HCT116 (cell line): Measurements from ENCODE around the gene CRIP2. TPM values are rescaled to one million over a fixed set of nuclear protein-coding genes. Genes with fewer than 3 reads are reported as not detected.

Experiments
- ATAC-seq: fragments of 200-7000 bp; cut with Tn5 transposase; 2 replicates; pipeline ENCODE4 v1.9.1; 2020; ENCODE audit warnings: mild to moderate bottlenecking, moderate library complexity
- BruUV-seq: library from RNA; stranded (reverse); fragments of 400-500 nt; replicated peaks from 2 replicates; lab custom pipeline; 2021; lab: Mats Ljungman, UMichigan
- CTCF ChIA-PET: fragments of 300-600 bp; sonication (Branson Sonifier 250); formaldehyde crosslinking; loops from one replicate; lab custom pipeline; 2021; ENCODE audit warnings: antibody characterized with exemption; lab: Charles Lee
- POLR2A ChIA-PET: fragments of 300-600, 350-600 bp; sonication (Branson Sonifier 250); formaldehyde crosslinking; loops from one replicate; lab custom pipeline; 2021; ENCODE audit warnings: antibody characterized with exemption; lab: Charles Lee
- RAD21 ChIA-PET, 2 experiments: fragments of 300-600 bp; sonication (Branson Sonifier 250); formaldehyde crosslinking; loops; one replicate each; lab custom pipeline; 2023; ENCODE audit warnings: low total read pairs in 2 of 2; ENCODE audit not compliant: uncharacterized antibody in 2 of 2, unreplicated experiment in 2 of 2, low non-redundant PET in 1 of 2; lab: Charles Lee
- DNase-seq: peaks from one replicate; pipeline ENCODE4 v3.0.0-alpha.2; 2010; ENCODE audit warnings: low read depth, low spot score
- H2AFZ ChIP-seq: fragments of 200-600 bp; shearing (Covaris generic), sonication (generic); 2 replicates; pipeline ENCODE4 v1.6.1; 2017; ENCODE audit warnings: low read depth, mixed run types, mixed read lengths, antibody characterized with exemption, low read length; ENCODE audit not compliant: poor library complexity, severe bottlenecking
- H3K27ac ChIP-seq: 2 replicates; pipeline ENCODE4 v1.5.1; 2012; ENCODE audit warnings: low read depth, low read length
- H3K27me3 ChIP-seq: fragments of 200-600 bp; sonication (generic); 2 replicates; pipeline ENCODE4 v1.6.1; 2016; ENCODE audit warnings: mixed run types, low read length, mixed read lengths; ENCODE audit not compliant: insufficient read depth
- H3K36me3 ChIP-seq, 2 experiments: fragments of 200-500 bp in 1 of 2; fragments of 200-600 bp in 1 of 2; sonication (Bioruptor generic) in 1 of 2; sonication (generic) in 1 of 2; 2 replicates each; pipeline versions ENCODE4 v1.5.1 to v1.6.1; 2014 to 2016; ENCODE audit warnings: low read length in 2 of 2, inconsistent platforms in 1 of 2, mixed read lengths in 1 of 2, mixed run types in 1 of 2; ENCODE audit not compliant: insufficient read depth in 2 of 2, control insufficient read depth in 1 of 2
- H3K4me1 ChIP-seq, 2 experiments: fragments of 200-600 bp in 1 of 2; sonication (generic) in 1 of 2; 2 replicates each; pipeline versions ENCODE4 v1.5.1 to v1.6.1; 2012 to 2017; ENCODE audit warnings: low read length in 2 of 2, inconsistent platforms in 1 of 2, mild to moderate bottlenecking in 1 of 2, mixed read lengths in 1 of 2, mixed run types in 1 of 2, moderate library complexity in 1 of 2; ENCODE audit not compliant: insufficient read depth in 2 of 2, control insufficient read depth in 1 of 2
- H3K4me2 ChIP-seq: fragments of 200-600 bp; sonication (generic); 2 replicates; pipeline ENCODE4 v1.6.1; 2017; ENCODE audit warnings: mixed run types, low read length, mixed read lengths
- H3K4me3 ChIP-seq, 2 experiments: fragments of 200-600 bp in 1 of 2; sonication (generic) in 1 of 2; replicated peaks in 1 of 2; 2 replicates each; pipeline ENCODE4 v1.5.1; 2011 to 2016; ENCODE audit warnings: low read length in 2 of 2, control low read depth in 1 of 2, low read depth in 1 of 2, mild to moderate bottlenecking in 1 of 2, mixed read lengths in 1 of 2, mixed run types in 1 of 2
- H3K79me2 ChIP-seq: fragments of 200-600 bp; sonication (generic); 2 replicates; pipeline ENCODE4 v1.6.1; 2017; ENCODE audit warnings: mild to moderate bottlenecking, mixed run types, low read length, moderate library complexity, mixed read lengths; ENCODE audit not compliant: insufficient read depth
- H3K9ac ChIP-seq: fragments of 200-600 bp; sonication (generic); 2 replicates; pipeline ENCODE4 v1.6.1; 2016; ENCODE audit warnings: low read length, mixed read lengths
- H3K9me2 ChIP-seq: fragments of 200-600 bp; sonication (generic), shearing (Covaris generic); 2 replicates; pipeline ENCODE4 v1.6.1; 2017; ENCODE audit warnings: mixed run types, mild to moderate bottlenecking, moderate library complexity; ENCODE audit not compliant: insufficient read depth
- H3K9me3 ChIP-seq, 2 experiments: fragments of 200-500 bp in 1 of 2; fragments of 200-600 bp in 1 of 2; sonication (Bioruptor generic) in 1 of 2; sonication (generic) in 1 of 2; 2 replicates each; pipeline ENCODE4 v1.6.1; 2014 to 2017; ENCODE audit warnings: low read length in 2 of 2, mixed read lengths in 2 of 2, inconsistent platforms in 1 of 2, low read depth in 1 of 2, mild to moderate bottlenecking in 1 of 2, mixed run types in 1 of 2, moderate library complexity in 1 of 2; ENCODE audit not compliant: control insufficient read depth in 1 of 2, insufficient read depth in 1 of 2
- H4K20me1 ChIP-seq: fragments of 200-600 bp; sonication (generic), shearing (Covaris generic); 2 replicates; pipeline ENCODE4 v1.6.1; 2017; ENCODE audit warnings: mixed run types, mild to moderate bottlenecking, moderate library complexity; ENCODE audit not compliant: insufficient read depth
- CBX3 ChIP-seq: IDR thresholded peaks from 2 replicates; pipeline ENCODE4 v1.6.1; 2012; ENCODE audit warnings: low read depth
- CEBPB ChIP-seq: IDR thresholded peaks from 2 replicates; pipeline ENCODE4 v1.6.1; 2012; ENCODE audit warnings: low read depth
- EGR1 ChIP-seq: IDR thresholded peaks from 2 replicates; pipeline ENCODE4 v1.6.1; 2012; ENCODE audit warnings: low read depth
- ELF1 ChIP-seq: IDR thresholded peaks from 2 replicates; pipeline ENCODE4 v1.6.1; 2012; ENCODE audit warnings: low read depth, borderline replicate concordance
- EZH2 ChIP-seq: fragments of 200-600 bp; sonication (generic); IDR thresholded peaks from 2 replicates; pipeline ENCODE4 v1.6.1; 2017; ENCODE audit warnings: antibody characterized with exemption, mixed run types
- EZH2phosphoT487 ChIP-seq: fragments of 200-600 bp; IDR thresholded peaks from 2 replicates; pipeline ENCODE4 v1.6.1; 2018; ENCODE audit warnings: antibody characterized with exemption, borderline replicate concordance
- JUND ChIP-seq: IDR thresholded peaks from 2 replicates; pipeline ENCODE4 v1.6.1; 2012
- intact Hi-C: fragments of 100-400 bp; cut with micrococcal nuclease; formaldehyde crosslinking; loops from 2 replicates; pipeline ENCODE4 v1.10.0; 2022
- total RNA-seq: library from RNA; stranded (reverse); gene quantifications from one replicate; pipeline ENCODE4 v1.2.1, GENCODE V29; 2021; ENCODE audit not compliant: unreplicated experiment
- TF ChIP-seq, protein P1 (sequence below): IDR thresholded peaks from 2 replicates; pipeline ENCODE4 v1.6.1; 2011; ENCODE audit warnings: mild to moderate bottlenecking, low read length, moderate library complexity; ENCODE audit not compliant: insufficient replicate concordance; ENCODE audit errors: extremely low read depth
- TF ChIP-seq, protein P2 (sequence below): IDR thresholded peaks from 2 replicates; pipeline ENCODE4 v1.6.1; 2012
- TF ChIP-seq, protein P3 (sequence below): IDR thresholded peaks from 2 replicates; pipeline ENCODE4 v1.6.1; 2012

Gene CRIP2
- total RNA-seq, 1 experiment from 2014 or later, result 31.1 TPM

DNA sequence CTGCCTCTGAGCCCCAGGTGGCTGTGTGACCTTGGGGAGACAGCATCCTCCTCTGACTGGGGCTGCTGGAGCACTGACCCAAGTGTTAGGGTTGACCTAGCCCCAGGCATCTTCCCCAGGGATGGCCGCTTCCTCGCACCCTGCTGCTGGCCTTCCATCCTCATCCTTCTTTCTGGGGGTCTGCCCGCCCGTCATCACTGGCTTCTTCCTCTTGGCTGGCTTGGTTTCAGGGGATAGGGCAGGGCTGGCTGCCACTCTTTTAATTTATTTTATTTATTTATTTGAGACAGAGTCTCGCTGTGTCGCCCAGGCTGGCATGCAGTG, 19.9 kb downstream of the CRIP2 start:
- Histone ChIP-seq H3K36me3 (0 out of 4 replicates have a peak, but pooled peaks cover 0 to 3% of the 10 kb centered on the region in 2 experiments), H3K9me2 (no peaks in the 10 kb centered on the region), H3K9ac (no peak overlapping the region), H2AFZ (no peak overlapping the region), H3K4me1 (peaks cover 4 to 13% of the 10 kb centered on the region in 2 experiments; a peak in 3 of 4 replicates), H3K4me3 (no peak overlapping the region), H4K20me1 (no peaks in the 10 kb centered on the region; the same call in 1 of the 2 replicates), H3K4me2 (no peak overlapping the region), H3K27me3 (no peaks in the 10 kb centered on the region), H3K79me2 (peaks cover 13% of the 10 kb centered on the region), H3K27ac (no peak overlapping the region), H3K9me3 (no peaks in the 10 kb centered on the region)
- no peak for ATAC-seq
- ChIA-PET RAD21 (no interaction called here), POLR2A (no interaction called here), CTCF (no interaction called here)
- TF ChIP-seq JUND (no peak), CEBPB (no peak), EZH2phosphoT487 (no peak), EZH2 (no peak), ELF1 (no peak), EGR1 (no peak), CBX3 (no peak)
- TF ChIP-seq, protein P1, sequence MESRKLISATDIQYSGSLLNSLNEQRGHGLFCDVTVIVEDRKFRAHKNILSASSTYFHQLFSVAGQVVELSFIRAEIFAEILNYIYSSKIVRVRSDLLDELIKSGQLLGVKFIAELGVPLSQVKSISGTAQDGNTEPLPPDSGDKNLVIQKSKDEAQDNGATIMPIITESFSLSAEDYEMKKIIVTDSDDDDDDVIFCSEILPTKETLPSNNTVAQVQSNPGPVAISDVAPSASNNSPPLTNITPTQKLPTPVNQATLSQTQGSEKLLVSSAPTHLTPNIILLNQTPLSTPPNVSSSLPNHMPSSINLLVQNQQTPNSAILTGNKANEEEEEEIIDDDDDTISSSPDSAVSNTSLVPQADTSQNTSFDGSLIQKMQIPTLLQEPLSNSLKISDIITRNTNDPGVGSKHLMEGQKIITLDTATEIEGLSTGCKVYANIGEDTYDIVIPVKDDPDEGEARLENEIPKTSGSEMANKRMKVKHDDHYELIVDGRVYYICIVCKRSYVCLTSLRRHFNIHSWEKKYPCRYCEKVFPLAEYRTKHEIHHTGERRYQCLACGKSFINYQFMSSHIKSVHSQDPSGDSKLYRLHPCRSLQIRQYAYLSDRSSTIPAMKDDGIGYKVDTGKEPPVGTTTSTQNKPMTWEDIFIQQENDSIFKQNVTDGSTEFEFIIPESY, result no peak
- TF ChIP-seq, protein P2, sequence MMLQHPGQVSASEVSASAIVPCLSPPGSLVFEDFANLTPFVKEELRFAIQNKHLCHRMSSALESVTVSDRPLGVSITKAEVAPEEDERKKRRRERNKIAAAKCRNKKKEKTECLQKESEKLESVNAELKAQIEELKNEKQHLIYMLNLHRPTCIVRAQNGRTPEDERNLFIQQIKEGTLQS, result no peak
- TF ChIP-seq, protein P3, sequence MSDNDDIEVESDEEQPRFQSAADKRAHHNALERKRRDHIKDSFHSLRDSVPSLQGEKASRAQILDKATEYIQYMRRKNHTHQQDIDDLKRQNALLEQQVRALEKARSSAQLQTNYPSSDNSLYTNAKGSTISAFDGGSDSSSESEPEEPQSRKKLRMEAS, result no peak
- intact Hi-C loops, result loop anchor here (5.0 kb wide), 1 partner anchor 33 kb away; the partner anchor contains the start of gene TMEM121
- BruUV-seq, result no TSS peak
- no peak for DNase-seq
